Progenitor cell of endocrine pancreas (in vitro differentiated cells): ENCODE data around the gene TEX29. TPM values are rescaled to one million over a fixed set of nuclear protein-coding genes. Genes with fewer than 3 reads are reported as not detected.

Source experiments
- DNase-seq: peaks from one replicate; pipeline ENCODE4 v3.0.0; 2021; ENCODE audit warnings: low spot score; ENCODE audit not compliant: unreplicated experiment
- H3K27ac Mint-ChIP-seq: 2 replicates; pipeline ENCODE4 v1.8.0; 2021; ENCODE audit warnings: mild to moderate bottlenecking, moderate library complexity, mixed read lengths
- H3K27me3 Mint-ChIP-seq: 2 replicates; pipeline ENCODE4 v1.8.0; 2021; ENCODE audit warnings: mixed read lengths
- H3K36me3 Mint-ChIP-seq: 2 replicates; pipeline ENCODE4 v1.8.0; 2022; ENCODE audit warnings: mixed read lengths; ENCODE audit not compliant: insufficient read depth
- H3K4me1 Mint-ChIP-seq: 2 replicates; pipeline ENCODE4 v1.8.0; 2021; ENCODE audit warnings: low read depth, mixed read lengths
- H3K4me3 Mint-ChIP-seq: 2 replicates; pipeline ENCODE4 v1.8.0; 2021; ENCODE audit warnings: low read depth, mild to moderate bottlenecking, moderate library complexity, mixed read lengths
- H3K9me3 Mint-ChIP-seq: 2 replicates; pipeline ENCODE4 v1.8.0; 2021; ENCODE audit warnings: low read depth, mixed read lengths
- CTCF ChIP-seq: fragments of 200-600 bp; sonication (generic); IDR thresholded peaks from one replicate; pipeline ENCODE4 v1.5.0; 2021; ENCODE audit warnings: antibody characterized with exemption, mild to moderate bottlenecking; ENCODE audit not compliant: unreplicated experiment
- total RNA-seq: library from RNA; stranded (reverse); gene quantifications from 2 replicates; pipeline ENCODE4 v1.2.1, GENCODE V29; 2021

The TEX29 gene
- total RNA-seq, 1 donor from 2014 or later = 0.43 TPM

DNA sequence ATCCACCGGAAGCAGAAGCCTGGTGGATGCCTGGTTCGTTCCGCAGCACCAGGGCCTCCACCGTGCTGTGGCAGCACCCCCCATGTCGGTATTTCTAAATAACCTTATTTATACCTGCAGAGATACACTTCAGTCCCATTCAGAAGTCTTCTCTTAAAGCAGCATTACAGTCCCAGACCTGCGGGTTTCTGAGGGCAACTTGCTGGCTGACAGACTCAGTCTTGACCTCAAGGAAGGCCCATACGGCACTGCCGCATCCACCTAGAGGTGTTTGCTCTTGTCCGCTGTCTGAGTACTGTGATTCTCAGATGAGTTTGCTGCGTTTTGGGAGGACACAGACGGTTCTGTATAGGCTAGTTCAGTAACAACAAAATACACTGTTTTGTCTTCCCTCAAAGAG is 16.9 kb upstream of the TEX29 start:
- DNase-seq = no peak
- Mint-ChIP-seq H3K9me3 (peaks cover 4% of the 10 kb centered on the region), H3K27me3 (no peaks in the 10 kb centered on the region), H3K36me3 (peaks cover 36% of the 10 kb centered on the region), H3K4me3 (no peak overlapping the region), H3K27ac (no peak overlapping the region), H3K4me1 (no peaks in the 10 kb centered on the region)
- no peak for TF ChIP-seq CTCF

DNA sequence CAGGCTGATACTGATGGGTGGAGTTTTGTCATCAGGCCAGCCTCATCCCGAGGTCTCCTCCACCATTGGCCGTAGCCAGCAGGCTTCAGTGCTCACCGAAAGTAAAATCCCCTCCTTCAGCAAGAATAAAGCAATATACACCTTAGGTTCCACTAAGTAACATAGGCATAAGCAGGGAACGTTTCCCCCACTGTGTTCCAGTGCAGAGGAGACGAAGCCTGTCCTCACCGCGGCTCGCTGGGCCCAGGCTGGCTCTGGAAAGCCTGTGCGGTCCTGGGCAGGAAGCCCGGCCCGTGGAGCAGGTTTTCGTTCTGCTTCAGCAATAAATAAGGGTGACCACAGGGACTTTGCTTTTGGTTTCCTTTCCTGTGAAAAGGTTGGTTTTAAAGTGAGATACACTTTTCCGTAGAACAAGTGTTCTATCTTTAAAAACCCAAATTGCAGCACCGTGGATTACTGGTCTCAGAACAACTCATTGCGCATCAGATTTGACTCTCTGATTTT is 16.3 kb upstream of the TEX29 start:
- Mint-ChIP-seq H3K9me3 (peaks cover 4% of the 10 kb centered on the region), H3K36me3 (peaks cover 39% of the 10 kb centered on the region), H3K27ac (no peak overlapping the region), H3K4me3 (no peak overlapping the region), H3K4me1 (no peaks in the 10 kb centered on the region), H3K27me3 (no peaks in the 10 kb centered on the region)
- no peak for TF ChIP-seq CTCF
- no peak for DNase-seq

GRCh38 chr13:111304603-111305289 is 15.7 kb upstream of the TEX29 start:
- H3K4me3 Mint-ChIP-seq = no peak overlapping the region
- no peak for DNase-seq
- H3K9me3 Mint-ChIP-seq = peaks cover 5% of the 10 kb centered on the region
- H3K4me1 Mint-ChIP-seq = no peaks in the 10 kb centered on the region
- H3K27me3 Mint-ChIP-seq = no peaks in the 10 kb centered on the region
- TF ChIP-seq CTCF = no peak
- no peak overlapping the region for H3K27ac Mint-ChIP-seq
- peaks cover 43% of the 10 kb centered on the region for H3K36me3 Mint-ChIP-seq

DNA sequence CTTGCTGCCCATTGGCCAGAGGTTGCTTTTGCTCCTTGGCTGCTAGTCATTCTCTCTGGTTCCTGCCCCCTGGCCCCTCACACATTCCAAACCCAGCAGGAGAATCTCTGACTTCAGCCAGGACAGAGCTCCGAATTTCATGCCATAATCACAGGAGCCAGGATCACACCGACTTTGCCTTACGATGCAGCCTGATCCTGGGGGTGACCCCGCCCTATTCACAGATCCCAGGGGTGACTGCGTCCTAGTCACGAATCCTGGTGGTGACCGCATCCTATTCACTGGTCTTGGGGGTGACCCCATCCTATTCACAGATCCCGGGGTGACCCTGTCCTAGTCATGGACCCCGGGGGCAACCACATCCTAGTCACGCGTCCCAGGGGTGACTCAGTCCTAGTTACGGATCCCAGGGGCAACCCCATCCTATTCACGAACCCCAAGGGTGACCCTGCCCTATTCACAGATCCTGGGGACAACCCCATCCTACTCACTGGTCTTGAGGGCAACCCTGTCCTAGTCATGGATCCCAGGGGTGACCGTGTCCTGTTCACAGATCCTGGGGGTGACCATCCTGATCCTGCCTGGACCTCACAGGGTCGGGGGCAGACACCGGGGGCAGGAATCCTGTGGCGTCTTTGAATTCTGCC is 7.4 kb upstream of the TEX29 start:
- no peak for TF ChIP-seq CTCF
- Mint-ChIP-seq H3K4me3 (no peak overlapping the region), H3K27me3 (no peaks in the 10 kb centered on the region), H3K9me3 (peaks cover 21% of the 10 kb centered on the region), H3K36me3 (peaks cover 44% of the 10 kb centered on the region), H3K4me1 (no peaks in the 10 kb centered on the region), H3K27ac (no peak overlapping the region)
- DNase-seq = no peak

- Mint-ChIP-seq H3K36me3 (peaks cover 39% of the 10 kb centered on the region), H3K4me3 (no peak overlapping the region), H3K4me1 (no peaks in the 10 kb centered on the region), H3K27ac (peak overlapping the region; percentile 42), H3K9me3 (peaks cover 20% of the 10 kb centered on the region), H3K27me3 (no peaks in the 10 kb centered on the region)
- no peak for TF ChIP-seq CTCF
- DNase-seq = no peak
Measured at GRCh38 chr13:111313911-111314425, 6.5 kb upstream of the TEX29 start.
